T-helper 2 cell treated with Interferon-gamma antibody and Interleukin-4, amounts not matched to agents 100 ng/mL and 5 ng/mL, for 36 hours (primary cell): ENCODE results near the gene NDEL1. TPM values are rescaled to one million over a fixed set of nuclear protein-coding genes. Genes with fewer than 3 reads are reported as not detected.

Experiments used
- intact Hi-C: fragments of 100-400 bp; cut with micrococcal nuclease; formaldehyde crosslinking; loops from one replicate; pipeline ENCODE4 v1.15.1; 2023
- total RNA-seq: library from RNA; stranded (reverse); gene quantifications from 2 replicates; pipeline ENCODE4 v1.2.3, GENCODE V29; 2022

The NDEL1 gene
- total RNA-seq, 1 donor from 2014 or later, result 63.7 TPM

GRCh38 chr17:8502126-8502525, 66.4 kb downstream of the NDEL1 start:
- intact Hi-C loops, result no loop called here

GRCh38 chr17:8503368-8503767, 67.7 kb downstream of the NDEL1 start:
- intact Hi-C loops, result no loop called here

GRCh38 chr17:8503807-8504206, 68.1 kb downstream of the NDEL1 start:
- intact Hi-C loops, result no loop called here

DNA sequence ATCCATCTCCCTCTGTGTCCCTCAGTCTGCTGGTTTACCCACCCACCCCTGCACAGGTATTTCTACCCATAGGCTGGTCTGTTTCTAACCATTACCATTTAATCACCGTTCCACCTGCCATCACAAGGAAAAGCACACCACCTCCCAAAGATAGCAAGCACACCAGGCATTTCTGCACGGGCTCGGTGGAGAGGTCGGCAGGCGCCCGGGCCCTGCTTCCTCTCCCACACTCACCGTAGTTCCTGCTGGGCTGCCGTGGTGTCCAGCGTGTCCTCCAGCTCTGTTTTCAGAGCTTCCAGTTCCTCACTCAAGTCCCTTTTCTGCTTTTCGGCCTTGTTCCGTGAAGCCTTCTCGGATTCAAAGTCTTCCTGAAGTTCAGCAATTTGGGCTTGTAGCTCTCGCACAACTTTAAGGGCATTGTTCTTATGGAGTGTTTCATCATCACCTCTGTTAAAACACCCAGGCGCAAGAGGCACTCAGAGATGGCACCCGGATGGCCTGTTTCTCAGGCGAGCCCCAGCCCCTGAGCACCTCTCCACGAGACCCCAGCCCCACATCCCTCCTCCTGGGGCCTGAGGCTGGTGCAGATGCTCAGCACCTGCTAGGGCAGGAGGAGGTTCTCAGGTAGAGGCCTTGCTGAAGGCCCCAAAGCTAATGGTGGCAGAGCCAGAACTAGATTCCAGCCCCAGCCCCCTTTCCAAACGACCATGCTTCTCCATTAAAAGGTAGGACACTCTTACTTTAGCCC, 69.0 kb downstream of the NDEL1 start:
- intact Hi-C loops, result no loop called here

DNA sequence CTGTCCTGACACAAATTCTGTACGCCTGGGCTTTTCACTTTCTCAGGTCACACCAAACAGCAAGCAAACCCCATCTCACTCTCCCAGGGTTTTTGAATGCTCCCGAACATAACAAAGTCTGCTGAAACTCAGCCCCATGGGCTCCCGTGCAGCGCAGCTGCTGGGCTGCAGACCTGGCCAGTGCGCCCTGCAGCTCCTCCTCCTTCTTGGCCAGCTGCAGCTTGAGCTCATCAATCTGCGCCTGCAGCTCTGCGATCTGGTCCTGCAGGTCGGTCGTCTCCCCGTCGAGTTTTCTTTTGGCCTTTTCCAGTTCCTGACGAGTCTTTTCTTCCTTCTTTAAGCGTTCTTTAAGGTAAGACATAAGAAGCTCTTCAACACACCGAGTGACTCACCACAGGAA, 70.5 kb downstream of the NDEL1 start:
- intact Hi-C loops, result no loop called here

DNA sequence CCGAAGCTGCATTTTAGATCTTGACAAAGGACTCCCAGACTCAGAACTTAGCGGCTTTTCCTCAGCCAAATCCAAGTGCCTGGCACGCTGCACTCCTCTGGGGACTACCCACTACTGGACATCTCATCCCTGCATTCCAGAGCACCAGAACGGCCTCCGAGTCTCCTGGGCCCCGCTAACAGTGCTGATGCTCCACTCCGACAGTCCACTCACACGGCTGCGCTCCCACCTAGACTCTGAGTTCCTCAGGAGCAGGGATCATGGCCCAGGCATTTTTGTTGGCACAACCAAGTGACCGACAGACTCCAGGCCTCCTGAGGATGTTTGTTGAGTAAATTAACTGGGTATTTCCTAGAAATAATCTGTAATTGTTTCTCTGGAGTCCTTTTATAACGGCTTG, 79.1 kb downstream of the NDEL1 start:
- intact Hi-C loops, result no loop called here

Other genes starting within 250 kb of the NDEL1 start
- 11.5 and 11.6 TPM in 2 replicates for gene BORCS6, start 245.7 kb upstream of the NDEL1 start, total RNA-seq
- gene AURKB, start 225.3 kb upstream of the NDEL1 start, total RNA-seq, result 153 and 157 TPM in 2 replicates
- 90.7 and 97.9 TPM in 2 replicates for gene CTC1, start 187.8 kb upstream of the NDEL1 start, total RNA-seq
- 91.7 and 100 TPM in 2 replicates for gene PFAS, start 186.6 kb upstream of the NDEL1 start, total RNA-seq
- 63.0 and 63.4 TPM in 2 replicates for gene RANGRF, start 147.2 kb upstream of the NDEL1 start, total RNA-seq
- gene SLC25A35, start 140.5 kb upstream of the NDEL1 start, total RNA-seq, result 16.3 and 17.2 TPM in 2 replicates
- 0.05 and 0.61 TPM in 2 replicates for gene ARHGEF15, start 125.6 kb upstream of the NDEL1 start, total RNA-seq
- not detected in 2 replicates for gene ODF4, start 96.0 kb upstream of the NDEL1 start, total RNA-seq
- gene RPL26, start 52.7 kb upstream of the NDEL1 start, total RNA-seq, result 2,155 and 2,200 TPM in 2 replicates
- 0.05 TPM in 1 of 2 replicates, not detected in the other for gene RNF222, start 38.1 kb upstream of the NDEL1 start, total RNA-seq
- 8.5 and 10.0 TPM in 2 replicates for gene MYH10, start 194.8 kb downstream of the NDEL1 start, total RNA-seq